GM12874 (cell line): ENCODE results near the gene DIP2C.

Source experiments
- TF ChIP-seq, protein P1 (sequence below): IDR thresholded peaks from 2 replicates; pipeline ENCODE4 v1.5.1; 2011; ENCODE audit warnings: low read depth, mild to moderate bottlenecking, control low read depth, low read length, moderate library complexity; ENCODE audit not compliant: insufficient read depth

Gene DIP2C

DNA sequence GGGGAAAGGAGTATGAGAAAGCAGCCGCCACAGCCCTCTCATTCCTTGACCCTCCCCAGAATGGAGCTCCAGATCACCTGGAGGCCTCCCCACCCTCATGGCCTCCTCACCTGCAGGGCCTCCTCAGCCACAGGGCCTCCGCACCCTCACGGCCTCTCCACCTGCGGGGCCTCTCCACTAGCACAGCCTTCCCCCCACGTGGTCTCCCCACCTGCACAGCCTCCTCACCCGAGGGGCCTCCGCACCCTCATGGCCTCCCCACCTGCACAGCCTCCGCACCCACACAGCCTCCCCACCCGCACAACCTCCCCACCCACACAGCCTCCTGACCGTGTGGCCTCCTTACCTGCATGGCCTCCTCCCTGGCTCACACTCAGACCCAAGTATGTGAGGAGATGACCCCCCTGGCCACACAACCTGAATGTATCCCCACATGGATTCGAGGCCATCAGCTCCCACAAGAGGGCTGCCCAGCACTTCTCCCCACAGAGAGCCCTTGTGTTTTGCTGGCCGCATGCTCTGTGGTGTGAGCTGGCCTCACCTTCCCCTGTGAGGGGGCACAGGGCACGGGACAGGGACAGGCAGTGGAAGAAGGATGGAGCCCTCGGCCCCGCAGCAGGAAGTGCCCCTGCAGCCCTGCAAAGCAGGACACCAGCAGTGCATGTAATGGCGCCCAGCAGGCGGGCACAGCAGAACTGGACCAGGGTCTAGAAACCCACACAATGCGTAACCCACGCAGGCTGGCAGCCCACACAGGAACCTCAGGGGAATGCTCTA lies 3.1 kb downstream of the DIP2C start:
- TF ChIP-seq, protein P1, sequence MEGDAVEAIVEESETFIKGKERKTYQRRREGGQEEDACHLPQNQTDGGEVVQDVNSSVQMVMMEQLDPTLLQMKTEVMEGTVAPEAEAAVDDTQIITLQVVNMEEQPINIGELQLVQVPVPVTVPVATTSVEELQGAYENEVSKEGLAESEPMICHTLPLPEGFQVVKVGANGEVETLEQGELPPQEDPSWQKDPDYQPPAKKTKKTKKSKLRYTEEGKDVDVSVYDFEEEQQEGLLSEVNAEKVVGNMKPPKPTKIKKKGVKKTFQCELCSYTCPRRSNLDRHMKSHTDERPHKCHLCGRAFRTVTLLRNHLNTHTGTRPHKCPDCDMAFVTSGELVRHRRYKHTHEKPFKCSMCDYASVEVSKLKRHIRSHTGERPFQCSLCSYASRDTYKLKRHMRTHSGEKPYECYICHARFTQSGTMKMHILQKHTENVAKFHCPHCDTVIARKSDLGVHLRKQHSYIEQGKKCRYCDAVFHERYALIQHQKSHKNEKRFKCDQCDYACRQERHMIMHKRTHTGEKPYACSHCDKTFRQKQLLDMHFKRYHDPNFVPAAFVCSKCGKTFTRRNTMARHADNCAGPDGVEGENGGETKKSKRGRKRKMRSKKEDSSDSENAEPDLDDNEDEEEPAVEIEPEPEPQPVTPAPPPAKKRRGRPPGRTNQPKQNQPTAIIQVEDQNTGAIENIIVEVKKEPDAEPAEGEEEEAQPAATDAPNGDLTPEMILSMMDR, result no peak

DNA sequence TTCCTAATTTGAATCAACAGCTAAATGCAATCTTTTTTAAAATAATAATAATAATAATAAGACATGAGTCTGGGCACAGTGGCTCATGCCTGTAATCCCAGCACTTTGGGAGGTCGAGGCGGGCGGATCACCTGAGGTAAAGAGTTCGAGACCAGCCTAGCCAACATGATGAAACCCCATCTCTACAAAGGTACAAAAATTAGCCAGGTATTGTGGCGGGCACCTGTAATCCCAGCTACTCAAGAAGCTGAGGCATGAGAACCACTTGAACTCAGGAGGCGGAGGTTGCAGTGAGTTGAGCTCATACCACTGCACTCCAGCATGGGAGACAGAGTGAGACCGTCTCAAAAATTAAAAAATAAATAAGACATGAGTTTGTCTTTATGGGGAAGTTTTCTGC lies 3.9 kb downstream of the DIP2C start:
- TF ChIP-seq, protein P1, result no peak

DNA sequence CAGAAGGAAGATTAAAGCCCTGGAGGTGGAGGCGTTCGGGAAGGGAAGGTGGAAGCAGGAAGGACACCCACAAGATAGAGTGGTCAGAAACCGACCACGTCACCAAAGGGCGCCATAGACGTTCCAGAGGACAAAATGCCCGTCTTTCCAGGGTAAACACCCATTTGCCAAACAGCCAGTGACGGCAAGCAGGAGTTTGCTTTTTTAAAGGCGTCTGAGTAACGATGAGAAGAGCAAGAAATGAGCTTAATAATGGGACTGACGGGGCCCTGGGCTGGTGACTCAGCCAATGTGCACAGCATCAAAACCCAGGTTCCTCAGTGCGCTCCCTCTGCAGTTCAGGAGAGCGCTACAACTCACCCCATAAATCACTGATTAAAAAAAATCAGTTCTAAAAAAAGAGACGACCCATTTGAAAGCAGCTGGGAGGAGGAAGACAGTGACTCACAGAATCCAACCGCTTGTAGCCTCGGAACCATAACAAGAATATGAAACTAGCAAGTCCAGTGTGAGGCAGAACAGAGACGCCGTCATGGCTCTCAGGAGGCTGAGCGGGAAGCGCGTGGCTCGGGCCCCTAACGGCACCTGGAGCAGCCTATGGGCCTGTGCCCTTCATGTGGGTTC lies 5.9 kb downstream of the DIP2C start:
- TF ChIP-seq, protein P1, result no peak

DNA sequence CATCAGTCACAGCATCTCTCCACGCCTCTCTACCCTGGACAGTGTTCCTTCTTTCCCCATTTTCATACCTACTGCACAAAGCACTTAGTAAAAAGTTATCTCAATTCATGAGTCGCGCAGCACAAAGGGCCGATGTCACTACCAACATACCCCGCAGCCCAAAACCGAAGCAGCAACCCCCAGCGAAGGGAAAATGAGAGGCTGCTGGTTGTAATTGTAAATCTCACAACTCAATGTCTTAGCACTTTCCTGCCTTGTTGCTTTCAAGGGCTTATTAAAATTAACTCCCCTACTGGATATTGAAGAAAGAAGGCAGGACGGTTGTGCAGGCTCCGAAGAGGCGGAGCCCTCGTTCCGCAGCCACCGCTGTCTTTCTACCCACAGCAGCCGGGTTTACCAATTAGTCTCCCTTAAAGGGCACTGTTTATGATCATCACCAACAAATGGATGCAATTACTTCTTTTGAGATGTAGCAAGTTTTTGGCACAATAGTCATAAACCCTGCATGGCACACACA lies 6.5 kb downstream of the DIP2C start:
- TF ChIP-seq, protein P1, result no peak

DNA sequence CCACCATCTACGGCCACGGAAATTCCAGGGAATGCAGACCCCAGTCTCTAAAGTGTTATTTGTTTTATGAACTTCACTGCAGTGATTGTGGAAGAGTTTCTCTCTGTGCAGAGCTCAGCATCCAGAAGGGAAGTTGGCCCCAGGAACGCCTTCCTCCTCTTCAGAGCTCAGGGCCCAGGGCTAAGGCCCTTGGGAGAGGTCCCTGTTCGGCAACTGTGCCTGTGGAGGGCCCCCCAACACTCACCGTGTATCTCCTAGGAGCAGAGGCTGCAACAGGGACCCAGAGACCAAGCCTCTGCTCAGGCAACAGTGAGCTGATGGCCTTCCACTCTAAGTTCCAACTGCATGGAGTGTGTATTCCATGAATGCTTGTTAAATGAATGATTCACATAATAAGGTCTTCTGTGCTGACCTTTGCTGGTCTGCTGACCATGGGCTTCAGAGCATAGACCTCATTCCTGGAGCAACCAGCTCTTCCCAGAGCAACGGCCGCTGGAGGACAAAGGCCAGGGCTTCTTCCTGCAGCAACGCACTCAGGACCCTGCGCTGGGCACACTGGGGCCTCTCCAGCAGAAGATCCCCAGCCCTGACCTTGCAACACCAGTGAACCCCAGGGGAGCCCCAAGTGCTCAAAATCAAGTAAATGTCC lies 7.7 kb downstream of the DIP2C start:
- TF ChIP-seq, protein P1, result no peak

DNA sequence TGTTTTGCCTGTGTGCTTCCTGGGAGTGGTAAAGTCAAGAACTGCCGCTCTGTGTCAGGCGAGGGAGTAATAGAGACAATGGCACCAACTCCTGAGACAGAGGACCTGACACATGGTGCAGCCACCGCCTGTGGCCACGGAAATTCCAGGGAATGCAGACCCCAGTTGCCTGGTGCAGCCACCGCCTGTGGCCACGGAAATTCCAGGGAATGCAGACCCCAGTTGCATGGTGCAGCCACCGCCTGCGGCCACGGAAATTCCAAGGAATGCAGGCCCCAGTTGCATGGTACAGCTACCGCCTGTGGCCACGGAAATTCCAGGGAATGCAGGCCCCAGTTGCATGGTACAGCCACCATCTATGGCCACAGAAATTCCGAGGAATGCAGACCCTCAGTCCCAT lies 8.7 kb downstream of the DIP2C start:
- TF ChIP-seq, protein P1, result no peak

DNA sequence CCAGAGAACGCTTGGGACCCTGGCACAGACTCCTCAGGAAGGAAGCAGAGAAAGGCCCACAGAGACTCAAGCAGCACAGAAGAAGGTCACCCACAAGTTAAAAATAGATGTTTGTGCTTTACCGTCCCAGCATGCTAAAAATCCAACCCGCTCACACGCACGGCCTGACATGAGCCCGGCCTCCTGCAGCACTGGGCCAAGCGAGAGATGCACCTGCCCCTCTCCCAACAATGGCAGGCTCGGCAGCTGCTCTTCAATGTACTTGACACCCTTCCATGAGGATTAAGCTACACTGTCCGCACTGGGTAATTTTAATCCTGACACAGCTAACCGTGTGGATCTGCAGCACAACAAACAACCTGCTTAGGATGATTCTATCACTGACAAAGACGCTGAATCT lies 9.3 kb downstream of the DIP2C start:
- TF ChIP-seq, protein P1, result no peak
